Neural cell (in vitro differentiated cells): ENCODE data around the gene HSP90AA1.

Experiments used
- EP300 ChIP-seq: fragments of 450-650 bp; conservative IDR thresholded peaks from 2 replicates; pipeline ENCODE4 v1.6.1; 2014; ENCODE audit warnings: antibody characterized with exemption, mild to moderate bottlenecking, moderate library complexity; ENCODE audit not compliant: poor library complexity, severe bottlenecking
- MXI1 ChIP-seq: fragments of 450-650 bp; conservative IDR thresholded peaks from 2 replicates; pipeline ENCODE4 v1.6.1; 2014; ENCODE audit warnings: antibody characterized with exemption, mild to moderate bottlenecking; ENCODE audit not compliant: poor library complexity, severe bottlenecking
- SMC3 ChIP-seq: fragments of 450-650 bp; conservative IDR thresholded peaks from 2 replicates; pipeline ENCODE4 v1.6.1; 2014; ENCODE audit warnings: antibody characterized with exemption, mild to moderate bottlenecking, moderate library complexity; ENCODE audit not compliant: poor library complexity
- TF ChIP-seq, protein P1 (sequence below): fragments of 450-650 bp; IDR thresholded peaks from 2 replicates; pipeline ENCODE4 v1.5.1; 2014; ENCODE audit warnings: antibody characterized with exemption, mild to moderate bottlenecking, moderate library complexity; ENCODE audit not compliant: poor library complexity, severe bottlenecking

GRCh38 chr14:102081231-102082080 is 5.4 kb downstream of the HSP90AA1 start:
- TF ChIP-seq SMC3, result no peak
- TF ChIP-seq, protein P1, sequence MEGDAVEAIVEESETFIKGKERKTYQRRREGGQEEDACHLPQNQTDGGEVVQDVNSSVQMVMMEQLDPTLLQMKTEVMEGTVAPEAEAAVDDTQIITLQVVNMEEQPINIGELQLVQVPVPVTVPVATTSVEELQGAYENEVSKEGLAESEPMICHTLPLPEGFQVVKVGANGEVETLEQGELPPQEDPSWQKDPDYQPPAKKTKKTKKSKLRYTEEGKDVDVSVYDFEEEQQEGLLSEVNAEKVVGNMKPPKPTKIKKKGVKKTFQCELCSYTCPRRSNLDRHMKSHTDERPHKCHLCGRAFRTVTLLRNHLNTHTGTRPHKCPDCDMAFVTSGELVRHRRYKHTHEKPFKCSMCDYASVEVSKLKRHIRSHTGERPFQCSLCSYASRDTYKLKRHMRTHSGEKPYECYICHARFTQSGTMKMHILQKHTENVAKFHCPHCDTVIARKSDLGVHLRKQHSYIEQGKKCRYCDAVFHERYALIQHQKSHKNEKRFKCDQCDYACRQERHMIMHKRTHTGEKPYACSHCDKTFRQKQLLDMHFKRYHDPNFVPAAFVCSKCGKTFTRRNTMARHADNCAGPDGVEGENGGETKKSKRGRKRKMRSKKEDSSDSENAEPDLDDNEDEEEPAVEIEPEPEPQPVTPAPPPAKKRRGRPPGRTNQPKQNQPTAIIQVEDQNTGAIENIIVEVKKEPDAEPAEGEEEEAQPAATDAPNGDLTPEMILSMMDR, result no peak
- no peak for TF ChIP-seq MXI1
- TF ChIP-seq EP300, result no peak
